T-helper 2 cell (primary cell): ENCODE results near the gene TEX264.
"Not testable (repeated sequence)": the region's sequence is repeated elsewhere in the genome, so short reads cannot be mapped to it uniquely, and the experiment has no call there.

ENCODE experiments used
- DNase-seq, 5 experiments: peaks; one replicate each; pipeline versions ENCODE4 v3.0.0 to v3.0.0-alpha.2; 2012 to 2022
- total RNA-seq, 2 donors: gene quantifications; one replicate each; lab custom pipeline; 2026; lab: John Stamatoyannopoulos, UW

The TEX264 gene, protein sequence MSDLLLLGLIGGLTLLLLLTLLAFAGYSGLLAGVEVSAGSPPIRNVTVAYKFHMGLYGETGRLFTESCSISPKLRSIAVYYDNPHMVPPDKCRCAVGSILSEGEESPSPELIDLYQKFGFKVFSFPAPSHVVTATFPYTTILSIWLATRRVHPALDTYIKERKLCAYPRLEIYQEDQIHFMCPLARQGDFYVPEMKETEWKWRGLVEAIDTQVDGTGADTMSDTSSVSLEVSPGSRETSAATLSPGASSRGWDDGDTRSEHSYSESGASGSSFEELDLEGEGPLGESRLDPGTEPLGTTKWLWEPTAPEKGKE
- total RNA-seq, result 23.1 to 46.5 reads per million in 2 donors

DNA sequence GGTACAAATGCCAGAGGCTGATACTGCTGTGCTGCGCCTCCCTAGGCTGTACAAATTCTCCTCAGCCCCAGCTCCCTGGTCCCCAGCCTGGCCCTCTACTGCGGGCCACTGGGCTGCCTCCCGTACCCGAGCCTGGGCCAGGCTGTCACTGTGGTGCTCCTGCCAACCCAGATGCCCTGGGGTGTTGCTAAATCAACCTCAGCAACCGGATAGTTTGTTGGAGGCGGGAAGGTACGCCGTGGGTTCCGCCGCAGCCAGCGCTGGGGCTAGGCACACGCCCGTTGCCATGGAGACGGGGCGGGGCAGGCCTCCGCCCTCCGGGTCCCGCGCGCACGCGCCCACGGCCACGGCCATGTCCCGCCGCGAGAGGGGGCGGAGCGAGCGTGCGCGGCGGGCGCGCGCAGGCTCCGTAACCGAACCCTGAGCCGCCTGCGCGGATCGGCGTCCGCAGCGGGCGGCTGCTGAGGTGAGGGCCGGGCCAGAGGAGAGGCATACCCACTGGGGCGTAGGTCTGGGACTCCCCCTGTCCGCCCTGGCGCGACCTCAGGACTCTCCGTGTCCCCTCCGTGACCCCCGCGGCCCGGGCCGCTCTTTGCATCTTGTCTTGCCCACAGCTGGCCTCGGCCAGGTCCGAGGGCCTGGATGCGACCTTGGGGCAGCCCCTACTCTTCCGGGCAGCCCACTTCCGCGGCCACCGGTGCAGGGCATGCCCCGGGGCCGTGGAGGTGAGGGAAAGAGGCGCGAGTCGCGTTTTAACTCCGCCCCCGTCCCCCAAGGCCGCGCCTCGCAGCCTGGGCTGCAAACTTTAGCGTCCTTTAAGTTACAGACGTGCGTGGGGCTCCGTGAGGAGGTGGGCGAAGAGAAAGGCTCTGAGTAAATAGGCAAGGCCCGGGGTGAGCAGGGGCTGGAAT is at the start of gene TEX264:
Gene TEX264 (plus strand): TSS at position 430 of the 911 bp plus-strand sequence. CDS start 3,053 bp downstream, outside the sequence.
- DNase-seq, result peak; percentile 87 to 96 (median 94)

DNA sequence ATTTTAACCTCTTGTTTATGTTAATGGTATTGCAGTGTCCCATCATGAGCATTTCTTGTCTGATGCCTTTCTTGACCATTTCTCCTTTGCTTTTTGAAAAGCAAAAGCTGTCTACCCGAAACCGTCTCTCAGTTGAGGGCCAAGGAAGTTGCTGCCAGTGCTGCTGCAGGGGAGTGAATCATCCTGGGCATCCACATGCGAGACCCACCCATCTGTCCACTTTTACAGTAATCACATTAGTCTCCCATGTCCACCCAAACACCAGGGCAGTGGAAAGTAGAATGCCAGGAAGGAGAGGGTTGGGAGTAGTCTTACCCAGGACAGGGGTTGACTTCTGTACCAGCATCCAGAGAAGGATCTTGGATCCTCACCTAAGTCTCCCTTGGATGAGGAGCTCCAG is 48.6 kb upstream of the TEX264 start:
- DNase-seq, result no peak

DNA sequence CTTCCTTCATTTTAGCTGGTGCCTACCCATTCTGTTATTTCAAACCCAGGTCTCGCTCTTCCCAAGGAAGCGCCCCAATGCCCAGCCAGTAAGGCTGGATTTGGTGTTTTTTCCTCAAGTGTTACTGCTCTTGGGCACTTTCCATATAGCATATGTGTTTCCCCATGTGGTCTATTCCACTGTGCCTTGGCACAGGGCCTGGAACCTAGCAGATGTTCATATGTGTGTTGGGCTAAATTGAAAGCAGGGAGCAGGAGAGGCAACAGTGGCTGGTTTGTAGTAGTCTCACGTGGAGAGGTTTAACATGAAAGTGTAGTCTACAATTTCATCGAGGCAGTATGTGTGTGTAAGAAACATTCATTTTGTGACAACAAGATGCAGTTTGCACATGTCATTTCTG is 48.2 kb upstream of the TEX264 start:
- DNase-seq, result no peak

DNA sequence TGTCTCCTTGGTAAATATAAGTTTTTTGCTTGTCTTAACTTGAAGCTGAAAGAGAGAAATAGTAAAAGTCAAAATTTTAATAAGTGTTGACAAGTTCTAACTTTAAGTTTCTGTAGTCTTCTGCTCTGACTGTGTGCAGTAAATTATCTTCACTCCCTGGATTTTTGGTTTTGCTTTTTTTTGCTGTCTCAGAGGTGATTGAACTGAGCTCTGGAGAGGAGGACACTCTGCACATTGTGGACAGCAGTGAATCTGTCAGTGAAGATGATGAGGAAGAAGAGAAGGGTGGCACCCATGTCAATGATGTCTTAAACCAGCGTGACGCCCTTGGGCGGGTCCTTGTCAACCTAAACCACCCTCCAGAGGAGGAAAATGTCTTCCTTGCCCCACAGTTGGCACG is 40.5 kb upstream of the TEX264 start:
- no peak for DNase-seq

DNA sequence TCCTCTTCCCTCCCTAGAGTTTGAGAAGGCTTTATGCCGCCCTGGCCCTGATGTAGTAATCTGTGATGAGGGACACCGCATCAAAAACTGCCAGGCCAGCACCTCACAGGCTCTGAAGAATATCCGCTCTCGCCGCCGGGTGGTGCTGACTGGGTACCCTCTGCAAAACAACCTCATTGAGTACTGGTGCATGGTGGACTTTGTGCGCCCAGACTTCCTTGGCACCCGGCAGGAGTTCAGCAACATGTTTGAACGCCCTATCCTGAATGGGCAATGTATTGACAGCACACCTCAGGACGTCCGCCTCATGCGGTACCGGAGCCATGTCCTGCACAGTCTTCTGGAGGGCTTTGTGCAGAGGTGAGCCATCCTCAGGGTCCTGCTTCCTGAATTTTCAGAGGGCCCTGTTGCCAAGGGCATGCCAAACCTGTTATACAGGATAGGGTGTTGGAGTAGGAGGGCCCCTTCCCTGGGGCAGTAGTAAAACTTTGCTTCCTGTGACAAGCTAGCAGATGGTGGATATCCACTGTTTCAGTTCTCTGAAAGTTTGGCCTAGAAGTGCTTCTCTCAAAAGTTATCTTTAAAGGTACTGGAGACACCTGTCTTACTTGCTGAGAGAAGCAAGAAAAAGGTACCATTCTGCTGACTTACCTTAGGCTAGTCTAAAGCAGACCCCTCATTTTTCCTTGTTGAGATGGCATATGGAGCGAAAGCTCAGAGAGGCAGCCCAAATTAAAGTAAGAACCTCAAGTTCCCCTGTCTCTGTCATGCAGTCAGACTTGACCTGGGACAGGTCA is 33.7 kb upstream of the TEX264 start:
- no peak for DNase-seq

DNA sequence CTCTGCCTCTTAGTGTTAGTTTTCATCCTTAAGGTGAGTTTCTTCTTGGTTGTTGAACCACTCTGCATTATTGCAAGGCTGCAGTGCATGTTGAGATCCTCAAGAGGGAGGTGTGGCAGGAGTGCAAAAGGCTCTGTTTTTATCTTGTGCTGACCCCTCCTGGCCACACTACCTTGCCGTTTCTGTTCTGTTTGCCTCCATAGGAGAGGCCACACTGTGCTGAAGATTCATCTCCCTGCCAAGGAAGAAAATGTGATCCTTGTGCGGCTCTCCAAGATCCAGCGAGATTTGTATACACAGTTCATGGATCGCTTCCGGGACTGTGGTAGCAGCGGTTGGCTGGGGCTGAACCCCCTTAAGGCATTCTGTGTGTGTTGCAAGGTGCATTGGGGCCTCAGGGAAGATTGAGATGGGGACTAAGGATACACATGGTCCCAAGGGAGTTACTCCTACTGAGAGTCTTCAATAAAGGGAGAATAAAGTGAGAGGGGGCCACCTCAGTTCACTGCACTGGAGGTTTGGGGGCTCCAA is 33.0 kb upstream of the TEX264 start:
- DNase-seq, result peak in 1 of 5 experiments; percentile 65

DNA sequence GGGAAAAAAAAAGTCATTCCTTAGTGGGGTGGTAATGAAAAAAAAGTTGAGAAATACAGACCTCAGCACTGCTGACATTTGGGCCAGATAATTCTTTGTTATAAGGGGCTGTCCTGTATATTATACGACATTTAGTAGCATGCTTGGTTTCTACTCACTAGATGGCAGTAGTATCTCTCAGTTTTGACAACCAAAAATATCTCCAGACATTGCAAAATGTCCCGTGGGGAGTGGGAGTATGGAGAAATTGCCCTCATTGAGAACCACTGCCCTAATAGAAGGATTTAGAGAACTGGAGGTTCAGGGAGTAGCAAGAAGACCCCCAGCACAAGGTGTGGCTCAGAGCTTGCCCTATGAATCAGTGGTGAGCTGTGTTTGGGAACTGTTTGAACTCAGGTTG is 28.6 kb upstream of the TEX264 start:
- DNase-seq, result peak in 1 of 5 experiments; percentile 26

DNA sequence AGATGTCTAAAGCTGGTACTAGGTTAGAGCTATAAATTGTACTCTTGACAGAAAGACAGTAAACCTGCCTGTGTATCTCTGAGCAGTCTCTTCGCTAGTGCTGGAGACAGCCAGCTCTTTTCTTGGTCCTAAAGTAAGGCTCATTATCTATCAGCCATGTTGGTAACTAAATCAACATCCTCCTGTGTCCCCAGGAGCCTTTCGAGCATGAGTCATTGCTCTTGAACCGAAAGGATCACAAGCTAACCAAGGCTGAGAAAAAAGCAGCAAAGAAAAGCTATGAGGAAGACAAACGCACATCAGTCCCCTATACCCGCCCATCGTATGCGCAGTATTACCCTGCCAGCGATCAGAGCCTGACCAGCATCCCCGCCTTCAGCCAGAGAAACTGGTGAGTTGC is 25.0 kb upstream of the TEX264 start:
- no peak for DNase-seq

DNA sequence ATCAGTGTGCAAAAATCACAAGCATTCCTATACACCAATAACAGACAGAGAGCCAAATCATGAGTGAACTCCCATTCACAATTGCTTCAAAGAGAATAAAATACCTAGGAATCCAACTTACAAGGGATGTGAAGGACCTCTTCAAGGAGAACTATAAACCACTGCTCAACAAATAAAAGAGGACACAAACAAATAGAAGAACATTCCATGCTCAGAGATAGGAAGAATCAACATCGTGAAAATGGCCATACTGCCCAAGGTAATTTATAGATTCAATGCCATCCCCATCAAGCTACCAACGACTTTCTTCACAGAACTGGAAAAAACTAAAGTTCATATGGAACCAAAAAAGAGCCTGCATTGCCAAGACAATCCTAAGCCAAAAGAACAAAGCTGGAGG is 18.9 kb upstream of the TEX264 start:
- DNase-seq, result not testable (repeated sequence)

DNA sequence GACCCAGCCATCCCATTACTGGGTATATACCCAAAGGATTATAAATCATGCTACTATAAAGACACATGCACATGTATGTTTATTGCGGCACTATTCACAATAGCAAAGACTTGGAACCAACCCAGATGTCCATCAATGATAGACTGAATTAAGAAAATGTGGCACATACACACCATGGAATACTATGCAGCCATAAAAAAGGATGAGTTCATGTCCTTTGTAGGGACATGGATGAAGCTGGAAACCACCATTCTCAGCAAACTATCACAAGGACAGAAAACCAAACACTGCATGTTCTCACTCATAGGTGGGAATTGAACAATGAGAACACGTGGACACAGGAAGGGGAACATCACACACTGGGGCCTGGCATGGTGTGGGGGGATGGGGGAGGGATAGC is 17.6 kb upstream of the TEX264 start:
- not testable (repeated sequence) for DNase-seq

DNA sequence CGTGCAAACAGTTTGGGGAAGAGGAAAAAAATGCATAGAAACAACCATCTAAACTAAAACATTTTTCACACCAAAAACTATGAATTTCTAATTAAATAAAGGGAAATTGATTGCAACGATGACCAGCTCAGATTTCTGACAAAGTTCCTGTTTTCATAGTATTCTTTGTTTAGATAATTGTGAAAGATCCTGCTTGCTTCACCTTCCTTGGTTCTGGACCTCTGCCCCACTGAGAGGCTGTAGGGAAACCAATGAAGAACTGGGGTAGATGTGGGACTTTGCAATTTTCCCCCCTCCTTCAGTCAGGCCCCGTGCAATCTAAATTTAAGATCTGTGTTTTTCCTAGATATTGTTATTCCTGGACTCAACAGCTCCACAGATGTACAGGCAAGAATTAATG is 13.8 kb upstream of the TEX264 start:
- no peak for DNase-seq

DNA sequence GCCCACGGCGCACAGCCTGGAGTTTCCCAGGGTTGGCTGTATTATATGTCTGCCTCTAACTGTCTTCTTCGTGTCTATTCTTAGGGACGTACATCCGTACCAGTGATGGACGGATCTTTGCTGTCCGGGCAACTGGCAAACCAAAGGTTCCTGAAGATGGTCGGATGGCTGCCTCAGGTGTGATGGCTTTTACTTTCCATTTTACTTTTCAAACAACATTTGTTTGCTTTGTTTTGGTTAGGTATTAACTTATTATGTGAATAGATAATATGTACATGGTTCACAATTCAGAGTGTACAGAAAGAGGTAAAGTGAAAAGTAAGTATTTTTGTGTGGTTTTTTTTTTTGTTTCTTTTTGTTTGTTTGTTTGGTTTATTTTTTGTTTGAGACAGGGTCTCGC is 11.1 kb upstream of the TEX264 start:
- DNase-seq, result no peak

DNA sequence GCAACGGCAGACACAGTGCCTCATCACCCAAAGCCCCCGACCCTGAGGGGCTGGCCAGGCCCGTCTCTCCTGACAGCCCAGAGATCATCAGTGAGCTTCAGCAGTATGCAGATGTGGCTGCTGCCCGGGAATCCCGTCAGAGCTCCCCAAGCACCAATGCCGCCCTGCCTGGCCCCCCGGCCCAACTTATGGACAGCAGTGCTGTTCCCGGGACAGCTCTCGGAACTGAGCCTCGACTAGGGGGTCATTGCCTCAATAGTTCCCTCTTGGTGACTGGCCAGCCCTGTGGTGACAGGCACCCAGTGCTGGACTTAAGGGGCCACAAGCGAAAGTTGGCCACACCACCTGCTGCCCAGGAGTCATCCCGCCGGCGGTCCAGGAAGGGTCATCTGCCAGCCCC is 8.6 kb upstream of the TEX264 start:
- DNase-seq, result no peak

DNA sequence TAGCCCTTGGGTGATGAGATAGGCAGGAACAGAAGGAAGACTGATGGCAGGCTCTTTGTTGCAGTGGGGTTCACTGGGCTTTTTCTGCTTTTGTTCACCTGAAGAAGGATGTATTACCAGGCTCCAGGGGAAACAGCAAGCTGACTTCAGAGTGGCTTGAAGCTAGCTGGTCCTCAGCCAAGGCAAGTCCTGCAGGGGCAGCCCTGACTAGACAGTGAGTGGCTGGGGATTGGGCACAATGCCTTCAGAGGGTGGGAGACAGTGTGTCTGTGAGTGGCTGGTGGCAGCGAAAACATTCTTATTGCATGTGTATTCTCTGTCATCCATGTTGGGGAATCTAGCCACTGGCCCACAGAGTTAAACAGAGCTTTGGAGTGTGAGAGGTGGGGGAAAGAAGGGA is 2.3 kb upstream of the TEX264 start:
- DNase-seq, result no peak

DNA sequence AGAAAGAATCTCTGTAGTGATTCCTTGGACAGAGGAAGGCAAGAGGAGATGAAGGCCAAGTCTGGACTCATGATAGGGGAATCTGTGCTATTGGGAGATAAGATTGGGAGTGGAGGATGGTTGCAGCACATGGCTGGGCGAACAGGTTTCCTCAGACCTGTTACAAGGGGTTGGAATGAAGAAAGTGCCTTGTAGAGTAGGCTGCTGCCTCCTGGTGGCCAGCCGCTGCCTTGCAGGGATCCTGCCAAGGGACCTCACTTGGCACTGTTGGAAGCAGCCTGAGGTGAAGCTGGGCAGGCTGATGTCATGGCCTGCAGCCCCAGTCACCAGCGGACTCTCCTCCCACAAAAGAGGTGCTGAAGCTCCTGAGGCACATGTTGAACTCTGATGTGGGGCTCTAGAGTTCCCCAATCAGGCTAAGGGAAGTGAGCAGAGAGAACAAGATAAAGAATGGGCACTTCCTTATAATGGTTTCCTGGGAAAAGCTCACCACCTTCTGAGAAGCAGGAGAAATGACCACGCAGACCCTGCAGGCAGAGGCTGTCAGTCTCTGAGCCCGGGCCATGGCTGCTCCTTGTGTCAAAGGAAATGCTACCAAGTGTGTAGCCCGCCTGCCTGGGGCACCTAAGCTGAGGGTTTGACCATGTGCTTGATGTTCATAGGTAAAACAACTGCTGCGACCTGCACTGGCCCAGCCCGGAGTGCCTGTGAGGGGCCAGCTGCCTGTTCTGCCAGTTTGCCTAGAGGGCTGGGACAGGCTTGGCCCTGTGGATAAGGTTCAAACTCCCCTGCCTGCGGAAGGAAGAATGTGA is 1.6 kb upstream of the TEX264 start:
- DNase-seq, result peak; percentile 56 to 77 (median 71)

DNA sequence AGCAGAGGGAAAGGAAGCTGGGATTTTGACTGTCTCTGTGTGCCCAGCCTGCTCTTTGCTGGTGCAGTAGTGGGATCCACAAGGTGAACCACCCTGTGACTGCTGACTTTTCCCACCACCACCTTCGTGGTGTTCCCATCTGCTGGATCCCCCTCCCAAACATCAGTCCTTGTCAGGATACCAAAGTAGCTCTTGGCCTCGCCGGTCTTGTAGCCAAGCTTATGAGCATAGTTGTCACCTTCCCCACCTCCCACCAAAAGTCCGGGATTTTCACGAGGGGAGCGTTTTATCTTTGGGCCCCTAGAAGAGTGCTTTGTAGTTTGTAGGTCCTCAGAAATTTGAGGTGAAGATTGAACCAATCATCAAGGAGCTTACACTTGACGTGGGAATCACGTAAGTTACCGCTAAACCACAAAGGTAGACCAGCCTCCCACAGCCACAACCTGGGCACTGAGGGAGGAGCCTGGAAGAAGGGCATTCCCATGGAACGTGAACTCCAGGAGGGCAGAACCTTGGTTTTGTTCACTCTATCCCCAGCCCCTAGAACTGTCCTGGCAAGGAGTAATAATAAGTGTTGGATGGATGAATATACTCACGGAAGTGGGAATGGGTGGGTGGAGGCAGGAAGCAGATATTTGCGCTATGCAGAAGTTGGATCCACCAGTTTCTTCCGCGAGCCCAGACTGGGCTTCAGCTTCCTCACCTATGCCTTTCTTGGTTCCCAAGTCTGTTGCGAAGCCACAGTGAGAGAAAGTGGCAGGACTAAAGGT is 814 bp upstream of the TEX264 start:
- DNase-seq, result peak in 3 of 5 experiments; percentile 17 to 48 (median 44)

DNA sequence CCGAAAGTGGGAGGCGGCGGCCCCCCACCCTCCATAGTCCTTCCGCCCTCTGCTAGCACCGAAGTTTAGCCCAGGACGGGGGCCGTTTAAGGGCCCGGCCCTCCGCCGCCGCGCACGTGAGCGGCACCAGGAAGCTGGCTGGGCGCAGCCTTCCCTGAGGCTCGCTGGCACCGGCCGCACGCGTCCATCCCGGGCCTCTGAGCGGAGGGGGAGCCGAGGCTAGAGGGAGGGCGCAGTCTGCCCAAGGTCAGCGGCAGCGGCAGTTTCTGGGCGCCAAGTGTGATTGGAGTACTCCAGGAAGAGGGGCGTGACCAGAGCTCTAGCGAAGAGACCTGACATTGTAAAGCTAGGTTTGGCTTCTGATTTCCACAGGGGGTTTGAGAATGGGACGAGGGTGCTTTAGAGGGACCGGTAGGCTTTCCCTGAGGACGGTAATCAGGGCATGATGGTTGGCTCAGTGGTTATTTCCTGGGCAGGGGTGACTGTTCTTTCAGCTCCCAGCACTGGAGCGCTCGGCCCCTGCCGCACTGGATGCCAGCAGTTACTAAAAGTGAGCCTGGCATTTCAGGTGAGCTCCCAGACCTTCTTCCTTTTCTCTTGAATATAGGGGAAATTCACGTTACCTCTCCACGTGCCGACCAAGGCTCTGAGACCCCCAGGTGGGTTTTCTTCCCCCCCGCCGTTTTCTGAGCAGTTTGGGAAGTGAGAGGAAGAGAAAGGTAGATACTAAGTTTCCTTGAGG is 853 bp downstream of the TEX264 start:
- peak in 3 of 5 experiments; percentile 39 to 78 (median 45) for DNase-seq

DNA sequence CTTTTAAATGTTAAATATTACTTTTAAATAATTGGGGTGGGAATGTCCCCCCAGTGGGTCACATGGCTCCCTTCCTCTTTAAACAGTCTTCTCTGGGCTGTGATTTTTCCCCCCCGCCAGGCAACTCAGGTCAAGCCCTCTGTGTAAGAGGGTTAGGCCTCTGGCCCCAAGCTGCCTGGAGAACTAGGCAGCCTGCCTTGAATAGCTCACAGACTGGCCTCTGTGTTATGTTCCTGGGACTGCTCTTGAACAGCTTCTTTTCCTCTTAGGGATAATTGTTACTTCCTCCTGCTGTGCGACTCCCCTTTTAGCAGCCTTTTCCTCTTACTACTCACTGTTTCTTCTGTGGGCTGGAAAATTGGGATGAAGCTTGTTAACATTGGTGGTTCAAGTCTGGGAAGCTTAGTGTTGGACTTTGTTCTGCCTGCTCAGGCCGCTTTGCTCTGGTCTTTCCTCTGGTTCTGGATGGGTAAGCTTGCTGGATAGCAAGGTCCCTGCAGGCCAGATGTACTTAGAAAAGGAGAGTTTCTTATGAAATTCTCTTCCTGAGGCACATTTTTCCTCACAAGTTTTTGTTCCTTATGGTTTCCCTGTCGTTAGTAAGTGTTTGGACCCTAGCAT is 2.2 kb downstream of the TEX264 start:
- no peak for DNase-seq

DNA sequence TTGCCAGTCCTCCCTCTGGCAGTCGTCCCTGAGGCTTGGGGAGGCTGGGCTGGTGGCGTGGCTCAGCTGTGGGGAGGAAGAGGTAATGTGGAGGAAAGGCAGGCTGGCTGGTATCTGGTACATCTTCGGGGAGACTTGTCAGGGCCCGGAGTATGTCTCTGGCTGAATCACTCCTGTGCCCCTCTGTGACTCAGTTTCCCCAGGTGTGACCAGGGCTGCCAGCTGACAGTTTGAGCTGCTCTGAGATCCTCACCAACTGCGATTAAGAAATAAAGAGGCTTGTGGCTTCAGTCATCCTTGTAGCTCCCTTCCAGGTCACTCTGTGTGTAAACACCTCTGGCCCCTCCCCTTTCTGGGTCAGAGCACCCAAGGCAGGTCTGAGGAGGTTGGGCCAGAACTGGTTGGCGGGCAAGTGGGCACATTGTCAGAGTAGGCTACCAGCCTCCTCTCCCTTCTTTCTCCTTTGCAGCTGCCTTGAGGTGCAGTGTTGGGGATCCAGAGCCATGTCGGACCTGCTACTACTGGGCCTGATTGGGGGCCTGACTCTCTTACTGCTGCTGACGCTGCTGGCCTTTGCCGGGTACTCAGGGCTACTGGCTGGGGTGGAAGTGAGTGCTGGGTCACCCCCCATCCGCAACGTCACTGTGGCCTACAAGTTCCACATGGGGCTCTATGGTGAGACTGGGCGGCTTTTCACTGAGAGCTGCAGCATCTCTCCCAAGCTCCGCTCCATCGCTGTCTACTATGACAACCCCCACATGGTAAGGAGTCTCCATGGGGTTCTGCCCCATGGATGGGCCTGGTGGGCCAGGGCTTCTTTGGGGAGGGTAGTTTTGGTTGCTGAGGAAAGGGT is 3.0 kb downstream of the TEX264 start:
- DNase-seq, result no peak
